Stimulated activated naive CD8-positive, alpha-beta T cell treated with anti-CD3 and anti-CD28 coated beads, Interleukin-15, Interleukin-2, amounts not matched to agents 100 U/mL and 50 U/mL, for 24 hours (primary cell): ENCODE results near the gene OR51M1.
"Not testable (repeated sequence)": the region's sequence is repeated elsewhere in the genome, so short reads cannot be mapped to it uniquely, and the experiment has no call there.

ENCODE experiments used
- ATAC-seq: fragments of 150-1000 bp; cut with Tn5 transposase; one replicate; pipeline ENCODE4 v1.10.0; 2021
- DNase-seq: peaks from one replicate; pipeline ENCODE4 v3.0.0; 2021

The OR51M1 gene, protein sequence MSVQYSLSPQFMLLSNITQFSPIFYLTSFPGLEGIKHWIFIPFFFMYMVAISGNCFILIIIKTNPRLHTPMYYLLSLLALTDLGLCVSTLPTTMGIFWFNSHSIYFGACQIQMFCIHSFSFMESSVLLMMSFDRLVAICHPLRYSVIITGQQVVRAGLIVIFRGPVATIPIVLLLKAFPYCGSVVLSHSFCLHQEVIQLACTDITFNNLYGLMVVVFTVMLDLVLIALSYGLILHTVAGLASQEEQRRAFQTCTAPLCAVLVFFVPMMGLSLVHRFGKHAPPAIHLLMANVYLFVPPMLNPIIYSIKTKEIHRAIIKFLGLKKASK

GRCh38 chr11:5383576-5383975 is at the start of gene OR51M1:
Gene OR51M1, plus strand, starts transcription at chr11:5383812. Its CDS starts 5,587 bp downstream, at chr11:5389399.
- DNase-seq, result no peak

DNA sequence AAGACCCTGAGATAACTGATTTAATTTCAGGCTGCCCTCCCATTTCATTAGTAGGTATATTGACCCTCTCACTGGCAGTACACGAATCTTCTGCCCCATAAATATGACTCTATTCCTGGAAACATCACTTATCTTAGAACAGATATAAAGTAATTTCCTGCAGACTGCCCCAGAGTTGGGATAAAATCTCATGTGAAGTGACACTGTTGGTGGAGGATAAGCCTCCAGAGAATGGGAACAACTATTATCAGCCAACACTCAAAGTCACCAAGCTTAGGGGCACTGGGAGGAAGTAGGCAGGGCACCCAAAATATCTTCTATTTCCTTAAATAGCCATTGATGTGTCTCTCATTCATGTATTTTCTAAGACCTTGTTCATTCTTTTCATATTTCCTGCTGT is 48.4 kb upstream of the OR51M1 start:
- ATAC-seq (no peak), DNase-seq (no peak)

More at GRCh38 chr11:5383576-5383975, at the start of gene OR51M1:
- ATAC-seq, result no peak

DNA sequence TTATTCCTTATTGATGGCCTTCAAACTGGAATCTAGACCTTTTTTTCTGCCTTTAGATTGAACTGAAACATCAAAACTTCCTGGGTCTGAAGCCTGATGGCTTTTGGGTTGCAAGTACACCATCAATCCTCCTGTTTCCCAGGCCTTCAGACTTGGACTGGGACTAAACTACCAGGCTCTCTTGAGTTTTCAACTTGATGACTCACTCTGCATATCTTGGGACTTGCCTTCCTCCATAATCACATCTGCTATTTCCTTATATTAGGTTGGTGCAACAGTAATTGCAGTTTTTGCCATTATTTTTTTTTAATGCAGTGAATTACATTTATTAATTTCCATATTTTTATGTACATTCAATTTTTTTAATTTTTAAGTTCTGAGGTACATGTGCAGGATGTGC is 47.3 kb upstream of the OR51M1 start:
- ATAC-seq (no peak), DNase-seq (no peak)

GRCh38 chr11:5337253-5337652 is 46.4 kb upstream of the OR51M1 start:
- DNase-seq, ATAC-seq: not testable (repeated sequence)

GRCh38 chr11:5339771-5340322 is 43.8 kb upstream of the OR51M1 start:
- ATAC-seq (no peak), DNase-seq (no peak)

GRCh38 chr11:5343474-5344335 is 39.9 kb upstream of the OR51M1 start, which contains the start of gene OR51B5:
Gene OR51B5, minus strand, starts transcription at chr11:5343524. Its CDS starts 0 bp downstream, at chr11:5343524.
- ATAC-seq (no peak), DNase-seq (no peak)

- DNase-seq, result no peak
- no peak for ATAC-seq
Observed at GRCh38 chr11:5345831-5346230, 37.8 kb upstream of the OR51M1 start.

GRCh38 chr11:5348551-5349194 is 34.9 kb upstream of the OR51M1 start:
- ATAC-seq (no peak), DNase-seq (no peak)

DNA sequence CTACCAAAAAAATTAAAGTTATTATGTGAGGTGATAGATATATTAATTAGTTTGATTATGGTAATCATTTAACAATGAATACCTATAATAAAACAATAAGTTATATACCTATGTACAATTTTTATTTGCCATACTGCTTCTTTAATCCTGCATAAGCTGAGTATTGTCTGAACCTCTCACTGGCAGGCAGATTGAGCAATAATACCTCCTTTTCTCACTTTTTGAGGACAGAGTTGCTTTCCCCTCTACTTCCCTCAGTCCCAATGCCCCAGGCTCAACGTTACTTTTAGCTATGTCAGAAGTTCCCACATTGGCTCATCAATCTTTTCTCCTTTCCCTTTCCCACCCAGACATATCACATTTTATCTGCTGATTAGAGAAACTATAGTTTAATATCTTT is 34.1 kb upstream of the OR51M1 start:
- DNase-seq, result no peak
- no peak for ATAC-seq

- no peak for DNase-seq
- no peak for ATAC-seq
Observed at GRCh38 chr11:5351208-5351607, 32.4 kb upstream of the OR51M1 start, which contains the start of gene OR51B6. Gene OR51B6, plus strand, starts transcription at chr11:5351508. Its CDS starts 0 bp downstream, at chr11:5351508.

GRCh38 chr11:5356031-5356430 is 27.6 kb upstream of the OR51M1 start:
- DNase-seq, ATAC-seq: not testable (repeated sequence)

DNA sequence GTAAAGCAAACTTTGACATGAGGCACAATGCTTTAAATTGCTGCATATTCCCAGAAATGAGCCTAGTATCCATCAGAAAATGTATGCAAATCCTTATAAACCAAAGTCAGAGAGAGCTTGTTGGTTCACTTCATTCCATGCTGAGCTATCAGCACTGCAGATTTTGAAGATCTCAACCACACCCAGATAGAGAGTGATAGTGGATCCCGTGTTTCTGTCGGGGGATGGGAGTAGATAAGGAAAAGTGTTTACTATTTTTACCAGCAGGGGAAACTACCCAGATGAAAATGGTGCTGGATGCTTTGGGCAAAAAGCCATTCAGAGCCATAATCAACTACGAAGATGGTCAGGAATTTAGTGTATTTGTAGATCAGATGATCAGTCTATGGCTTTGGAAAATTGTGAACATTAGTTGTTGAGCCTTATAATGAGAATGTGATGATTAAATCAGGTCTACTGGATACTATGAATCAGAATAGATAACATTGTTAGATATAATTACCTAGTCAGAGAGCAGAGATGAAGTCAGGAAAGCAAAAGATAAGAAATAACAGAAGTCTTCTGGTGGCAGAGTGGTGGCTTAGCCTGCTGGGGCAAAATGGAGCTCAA is 21.5 kb upstream of the OR51M1 start:
- ATAC-seq (no peak), DNase-seq (no peak)

GRCh38 chr11:5363679-5364078 is 19.9 kb upstream of the OR51M1 start:
- DNase-seq, result no peak

GRCh38 chr11:5364214-5364613 is 19.4 kb upstream of the OR51M1 start:
- no peak for ATAC-seq
- DNase-seq, result no peak

More at GRCh38 chr11:5363679-5364078, 19.9 kb upstream of the OR51M1 start:
- ATAC-seq, result no peak

DNA sequence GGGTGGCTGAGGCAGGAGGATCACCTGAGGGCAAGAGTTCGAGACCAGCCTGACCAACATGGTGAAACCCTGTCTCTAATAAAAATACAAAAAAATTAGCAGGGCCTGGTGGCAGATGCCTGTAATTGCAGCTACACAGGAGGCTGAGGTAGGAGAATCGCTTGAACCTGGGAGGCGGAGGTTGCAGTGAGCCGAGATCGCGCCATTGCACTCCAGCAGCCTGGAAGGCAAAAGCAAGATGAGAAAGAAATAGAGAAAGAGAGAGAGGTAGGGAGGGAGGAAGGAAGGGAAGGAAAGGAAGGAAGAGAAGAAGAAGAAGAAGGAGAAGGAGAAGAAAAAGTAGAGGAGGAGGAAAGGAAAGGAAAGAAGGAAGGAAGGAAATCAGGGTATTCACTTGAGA is 17.2 kb upstream of the OR51M1 start:
- not testable (repeated sequence) for ATAC-seq, DNase-seq

GRCh38 chr11:5366856-5367255 is 16.8 kb upstream of the OR51M1 start:
- DNase-seq (no peak), ATAC-seq (no peak)

DNA sequence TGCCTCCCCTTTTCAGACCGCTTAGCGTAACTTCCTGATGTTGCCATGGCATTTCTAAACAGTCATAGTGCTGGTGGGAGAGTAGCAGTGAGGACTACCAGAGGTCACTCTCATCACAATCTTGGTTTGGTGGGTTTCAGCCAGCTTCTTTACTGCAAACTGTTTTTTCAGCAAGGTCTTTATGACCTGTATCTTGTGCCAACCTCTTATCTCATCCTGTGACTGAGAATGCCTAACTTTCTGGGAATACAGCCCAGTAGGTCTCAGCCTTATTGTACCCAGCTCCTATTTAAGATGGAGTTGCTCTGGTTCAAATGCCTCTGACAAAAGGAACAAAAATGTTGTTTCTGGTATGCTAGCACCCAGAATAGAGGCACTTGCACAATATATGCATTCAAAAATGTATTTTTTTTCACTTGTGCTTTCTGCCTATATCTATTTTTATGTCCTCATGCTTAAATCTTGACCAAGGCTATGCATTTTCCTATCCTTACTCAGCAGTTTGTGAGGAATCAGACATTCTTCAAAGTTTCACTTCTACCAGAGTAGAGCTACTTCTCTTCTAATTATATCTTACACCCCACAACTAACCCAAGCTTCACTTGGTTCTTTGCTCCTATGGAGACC is 16.1 kb upstream of the OR51M1 start:
- ATAC-seq (no peak), DNase-seq (no peak)

DNA sequence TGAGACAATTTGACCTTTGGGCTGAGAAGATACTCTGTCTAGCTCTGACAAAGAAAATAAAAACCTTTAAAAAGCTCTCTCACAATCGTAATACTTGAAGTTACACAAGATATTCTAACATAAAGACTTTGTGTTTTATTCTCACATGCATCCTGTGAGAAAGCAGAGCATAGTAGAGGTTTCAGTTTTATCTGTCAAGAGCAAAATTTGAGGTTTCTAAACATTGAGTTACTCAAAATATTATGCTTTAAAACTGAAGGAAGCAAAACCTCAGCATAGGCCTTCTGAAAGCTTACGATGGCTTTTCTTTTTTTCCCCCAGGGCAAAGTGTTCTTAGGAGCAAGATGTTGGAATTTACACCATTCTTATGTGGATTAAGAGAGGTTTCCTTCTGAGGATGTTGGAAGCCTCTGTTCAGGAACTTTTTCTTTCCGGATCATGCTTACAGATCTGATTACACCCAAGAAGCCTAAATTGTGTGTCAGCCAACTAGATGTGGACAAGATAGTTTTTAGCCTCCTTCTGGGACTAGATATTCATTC is 15.0 kb upstream of the OR51M1 start:
- no peak for ATAC-seq

DNA sequence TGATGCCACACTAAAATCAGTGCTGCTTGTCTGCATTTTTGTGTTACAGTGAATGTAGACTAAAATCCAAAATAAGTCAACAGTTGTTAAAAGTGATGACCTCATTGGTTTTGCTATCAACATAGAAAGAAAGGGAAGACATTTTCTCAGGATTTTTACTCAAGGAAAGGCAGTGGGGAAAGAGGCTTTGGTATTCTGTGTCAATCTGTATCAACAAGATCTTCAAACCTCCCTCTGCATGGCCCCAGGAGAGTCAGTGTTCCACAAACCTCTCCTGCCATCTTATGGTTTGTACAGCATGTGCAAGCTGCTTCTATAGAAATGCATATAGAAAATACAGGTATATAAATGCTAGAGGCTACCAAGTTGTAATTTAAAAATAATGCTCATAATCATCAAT is 13.8 kb upstream of the OR51M1 start:
- DNase-seq, result no peak
- no peak for ATAC-seq

More for the DNA sequence above, 15.0 kb upstream of the OR51M1 start:
- no peak for DNase-seq

DNA sequence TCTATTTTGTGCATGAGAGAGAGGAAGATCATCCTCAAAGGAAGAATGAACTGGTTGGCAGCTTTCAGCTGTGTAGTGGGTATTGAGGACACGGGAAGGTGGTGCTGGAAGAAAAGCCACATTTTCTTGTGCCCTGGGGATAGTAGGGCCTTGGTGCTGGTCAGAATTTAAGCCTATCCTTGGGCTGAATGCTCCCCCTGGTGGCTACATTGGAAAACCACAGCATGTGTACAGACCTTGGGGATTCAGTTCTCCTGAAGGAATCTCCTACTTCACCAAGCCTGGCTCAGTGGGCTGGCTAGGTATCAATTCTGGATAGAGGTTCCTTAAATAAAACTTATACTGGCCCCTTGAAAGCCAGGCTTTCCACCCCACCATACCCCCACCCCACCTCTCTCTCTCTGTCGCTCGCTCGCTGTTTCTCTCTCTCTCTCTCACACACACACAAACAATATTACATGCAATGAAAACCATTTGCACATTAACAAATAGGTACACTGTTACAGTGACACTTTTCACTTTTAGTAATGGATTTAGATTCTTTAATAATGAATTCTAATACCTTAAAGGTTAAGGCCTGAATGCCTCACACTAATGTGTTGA is 2.8 kb upstream of the OR51M1 start:
- peak; percentile 52 for ATAC-seq

More for the DNA sequence above, 2.8 kb upstream of the OR51M1 start:
- peak; percentile 35 for DNase-seq
